Measurements from ENCODE around the gene CDADC1.

DNA sequence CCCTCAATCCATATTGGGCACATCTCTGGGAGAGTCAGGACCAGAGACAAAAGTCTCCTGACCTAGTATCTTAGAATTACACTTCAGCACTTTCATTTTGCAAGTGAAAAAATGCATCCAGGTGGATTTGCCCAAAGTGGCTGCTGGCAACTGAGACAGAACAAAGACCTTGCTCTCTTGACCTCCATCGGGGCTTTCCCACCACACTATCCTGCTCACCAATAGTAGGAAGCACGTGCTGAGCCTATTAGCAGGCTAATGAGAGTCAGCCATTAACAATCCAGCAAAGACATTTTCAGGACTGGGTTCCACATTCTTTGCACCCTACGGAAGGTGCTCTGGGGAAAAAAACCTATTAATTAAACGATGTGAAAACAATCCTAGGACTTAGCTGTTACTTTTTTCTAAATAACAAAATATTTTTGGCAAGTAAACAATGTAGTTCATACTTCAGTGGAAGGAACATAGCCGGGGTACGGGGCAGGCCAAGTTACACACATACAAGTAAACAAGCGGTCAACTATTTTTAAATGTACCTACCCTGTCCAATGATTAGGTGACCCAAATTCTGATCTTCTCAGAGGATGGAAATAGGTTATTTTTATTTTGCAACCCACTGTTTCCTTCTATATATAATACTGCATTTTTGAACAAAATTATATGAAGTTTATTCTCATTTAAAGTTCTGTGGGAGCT is 78.6 kb downstream of the CDADC1 start:
- TF ChIP-seq, protein P1, sequence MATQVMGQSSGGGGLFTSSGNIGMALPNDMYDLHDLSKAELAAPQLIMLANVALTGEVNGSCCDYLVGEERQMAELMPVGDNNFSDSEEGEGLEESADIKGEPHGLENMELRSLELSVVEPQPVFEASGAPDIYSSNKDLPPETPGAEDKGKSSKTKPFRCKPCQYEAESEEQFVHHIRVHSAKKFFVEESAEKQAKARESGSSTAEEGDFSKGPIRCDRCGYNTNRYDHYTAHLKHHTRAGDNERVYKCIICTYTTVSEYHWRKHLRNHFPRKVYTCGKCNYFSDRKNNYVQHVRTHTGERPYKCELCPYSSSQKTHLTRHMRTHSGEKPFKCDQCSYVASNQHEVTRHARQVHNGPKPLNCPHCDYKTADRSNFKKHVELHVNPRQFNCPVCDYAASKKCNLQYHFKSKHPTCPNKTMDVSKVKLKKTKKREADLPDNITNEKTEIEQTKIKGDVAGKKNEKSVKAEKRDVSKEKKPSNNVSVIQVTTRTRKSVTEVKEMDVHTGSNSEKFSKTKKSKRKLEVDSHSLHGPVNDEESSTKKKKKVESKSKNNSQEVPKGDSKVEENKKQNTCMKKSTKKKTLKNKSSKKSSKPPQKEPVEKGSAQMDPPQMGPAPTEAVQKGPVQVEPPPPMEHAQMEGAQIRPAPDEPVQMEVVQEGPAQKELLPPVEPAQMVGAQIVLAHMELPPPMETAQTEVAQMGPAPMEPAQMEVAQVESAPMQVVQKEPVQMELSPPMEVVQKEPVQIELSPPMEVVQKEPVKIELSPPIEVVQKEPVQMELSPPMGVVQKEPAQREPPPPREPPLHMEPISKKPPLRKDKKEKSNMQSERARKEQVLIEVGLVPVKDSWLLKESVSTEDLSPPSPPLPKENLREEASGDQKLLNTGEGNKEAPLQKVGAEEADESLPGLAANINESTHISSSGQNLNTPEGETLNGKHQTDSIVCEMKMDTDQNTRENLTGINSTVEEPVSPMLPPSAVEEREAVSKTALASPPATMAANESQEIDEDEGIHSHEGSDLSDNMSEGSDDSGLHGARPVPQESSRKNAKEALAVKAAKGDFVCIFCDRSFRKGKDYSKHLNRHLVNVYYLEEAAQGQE (IDR thresholded peaks at IDR 0.05; ENCODE audit: borderline replicate concordance in 1 of 2, low read depth in 1 of 2, low read length in 2 of 2): no peak
- TF ChIP-seq, protein P2, sequence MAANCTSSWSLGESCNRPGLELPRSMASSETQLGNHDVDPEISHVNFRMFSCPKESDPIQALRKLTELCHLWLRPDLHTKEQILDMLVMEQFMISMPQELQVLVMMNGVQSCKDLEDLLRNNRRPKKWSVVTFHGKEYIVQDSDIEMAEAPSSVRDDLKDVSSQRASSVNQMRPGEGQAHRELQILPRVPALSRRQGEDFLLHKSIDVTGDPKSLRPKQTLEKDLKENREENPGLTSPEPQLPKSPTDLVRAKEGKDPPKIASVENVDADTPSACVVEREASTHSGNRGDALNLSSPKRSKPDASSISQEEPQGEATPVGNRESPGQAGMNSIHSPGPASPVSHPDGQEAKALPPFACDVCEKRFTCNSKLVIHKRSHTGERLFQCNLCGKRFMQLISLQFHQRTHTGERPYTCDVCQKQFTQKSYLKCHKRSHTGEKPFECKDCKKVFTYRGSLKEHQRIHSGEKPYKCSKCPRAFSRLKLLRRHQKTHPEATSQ (CRISPR knock-in tag; IDR thresholded peaks at IDR 0.05; ENCODE audit: borderline replicate concordance): no peak
- TF ChIP-seq, protein P3, sequence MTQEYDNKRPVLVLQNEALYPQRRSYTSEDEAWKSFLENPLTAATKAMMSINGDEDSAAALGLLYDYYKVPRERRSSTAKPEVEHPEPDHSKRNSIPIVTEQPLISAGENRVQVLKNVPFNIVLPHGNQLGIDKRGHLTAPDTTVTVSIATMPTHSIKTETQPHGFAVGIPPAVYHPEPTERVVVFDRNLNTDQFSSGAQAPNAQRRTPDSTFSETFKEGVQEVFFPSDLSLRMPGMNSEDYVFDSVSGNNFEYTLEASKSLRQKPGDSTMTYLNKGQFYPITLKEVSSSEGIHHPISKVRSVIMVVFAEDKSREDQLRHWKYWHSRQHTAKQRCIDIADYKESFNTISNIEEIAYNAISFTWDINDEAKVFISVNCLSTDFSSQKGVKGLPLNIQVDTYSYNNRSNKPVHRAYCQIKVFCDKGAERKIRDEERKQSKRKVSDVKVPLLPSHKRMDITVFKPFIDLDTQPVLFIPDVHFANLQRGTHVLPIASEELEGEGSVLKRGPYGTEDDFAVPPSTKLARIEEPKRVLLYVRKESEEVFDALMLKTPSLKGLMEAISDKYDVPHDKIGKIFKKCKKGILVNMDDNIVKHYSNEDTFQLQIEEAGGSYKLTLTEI (CRISPR knock-in tag; conservative IDR thresholded peaks at IDR 0.05): no peak
- TF ChIP-seq, protein P4, sequence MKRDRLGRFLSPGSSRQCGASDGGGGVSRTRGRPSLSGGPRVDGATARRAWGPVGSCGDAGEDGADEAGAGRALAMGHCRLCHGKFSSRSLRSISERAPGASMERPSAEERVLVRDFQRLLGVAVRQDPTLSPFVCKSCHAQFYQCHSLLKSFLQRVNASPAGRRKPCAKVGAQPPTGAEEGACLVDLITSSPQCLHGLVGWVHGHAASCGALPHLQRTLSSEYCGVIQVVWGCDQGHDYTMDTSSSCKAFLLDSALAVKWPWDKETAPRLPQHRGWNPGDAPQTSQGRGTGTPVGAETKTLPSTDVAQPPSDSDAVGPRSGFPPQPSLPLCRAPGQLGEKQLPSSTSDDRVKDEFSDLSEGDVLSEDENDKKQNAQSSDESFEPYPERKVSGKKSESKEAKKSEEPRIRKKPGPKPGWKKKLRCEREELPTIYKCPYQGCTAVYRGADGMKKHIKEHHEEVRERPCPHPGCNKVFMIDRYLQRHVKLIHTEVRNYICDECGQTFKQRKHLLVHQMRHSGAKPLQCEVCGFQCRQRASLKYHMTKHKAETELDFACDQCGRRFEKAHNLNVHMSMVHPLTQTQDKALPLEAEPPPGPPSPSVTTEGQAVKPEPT (CRISPR knock-in tag; IDR thresholded peaks at IDR 0.05; ENCODE audit: low read depth): no peak
- TF ChIP-seq ZFP1 (CRISPR knock-in tag; IDR thresholded peaks at IDR 0.05) (no peak), ZBTB20 (CRISPR knock-in tag; IDR thresholded peaks at IDR 0.05; ENCODE audit: borderline replicate concordance, low read depth) (no peak), BRCA1 (CRISPR knock-in tag; IDR thresholded peaks at IDR 0.05) (no peak), CHD2 (IDR thresholded peaks at IDR 0.05; ENCODE audit: low read depth, low read length) (no peak), FIP1L1 (IDR thresholded peaks at IDR 0.05; ENCODE audit: borderline replicate concordance, insufficient read depth, low read depth, low read length) (no peak), BHLHE40 (IDR thresholded peaks at IDR 0.05; ENCODE audit: low read length) (no peak), ZNF263 (CRISPR knock-in tag; IDR thresholded peaks at IDR 0.05) (no peak)

Measured in HepG2 (cell line).